ENCODE results near the gene ERVW-1.

DNA sequence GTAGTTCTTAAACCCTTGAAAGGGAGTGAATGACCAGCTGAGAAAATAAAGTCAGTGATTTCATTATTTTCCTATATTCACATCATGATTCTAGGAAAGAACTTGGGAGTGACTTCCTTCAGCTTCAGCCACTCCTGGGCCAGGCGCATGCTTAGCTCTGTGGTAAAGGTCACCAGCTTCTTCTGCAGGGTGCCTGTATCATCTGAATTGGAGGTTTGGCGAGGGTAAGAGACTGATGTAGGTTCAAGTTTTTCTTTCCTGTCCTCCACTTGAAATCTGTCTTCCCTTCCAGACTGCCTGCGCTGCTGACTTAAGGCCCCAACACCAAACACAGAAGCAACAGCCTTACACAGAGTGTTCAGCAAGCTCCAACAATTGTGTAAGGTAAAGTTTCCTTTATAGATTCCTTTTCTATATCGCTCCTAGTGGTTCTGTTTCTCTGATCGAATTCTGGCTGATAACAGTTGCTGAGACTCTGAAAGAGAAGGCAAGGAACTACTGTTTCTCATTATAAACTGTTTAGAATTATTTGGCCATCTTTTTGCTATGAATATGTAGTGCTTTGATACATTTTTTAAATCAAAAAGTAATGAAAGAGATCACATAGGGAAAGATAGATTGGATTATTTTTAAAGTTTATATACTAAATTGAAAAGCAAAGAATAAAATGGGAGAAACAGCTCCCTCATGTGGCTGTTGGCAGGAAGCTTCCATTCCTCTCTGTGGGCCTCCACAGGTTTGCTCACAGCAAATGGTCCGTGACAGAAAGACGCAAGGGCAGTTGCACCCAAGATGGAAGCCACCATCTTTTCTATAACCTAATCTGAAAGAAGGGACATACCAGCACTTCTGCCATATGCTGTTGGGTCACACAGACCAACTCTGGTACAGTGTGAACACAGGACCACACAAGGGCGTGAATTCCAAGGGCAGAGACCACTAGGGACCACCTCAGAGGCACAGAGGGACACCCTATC is 16.4 kb downstream of the ERVW-1 start:
- TF ChIP-seq, protein P1, sequence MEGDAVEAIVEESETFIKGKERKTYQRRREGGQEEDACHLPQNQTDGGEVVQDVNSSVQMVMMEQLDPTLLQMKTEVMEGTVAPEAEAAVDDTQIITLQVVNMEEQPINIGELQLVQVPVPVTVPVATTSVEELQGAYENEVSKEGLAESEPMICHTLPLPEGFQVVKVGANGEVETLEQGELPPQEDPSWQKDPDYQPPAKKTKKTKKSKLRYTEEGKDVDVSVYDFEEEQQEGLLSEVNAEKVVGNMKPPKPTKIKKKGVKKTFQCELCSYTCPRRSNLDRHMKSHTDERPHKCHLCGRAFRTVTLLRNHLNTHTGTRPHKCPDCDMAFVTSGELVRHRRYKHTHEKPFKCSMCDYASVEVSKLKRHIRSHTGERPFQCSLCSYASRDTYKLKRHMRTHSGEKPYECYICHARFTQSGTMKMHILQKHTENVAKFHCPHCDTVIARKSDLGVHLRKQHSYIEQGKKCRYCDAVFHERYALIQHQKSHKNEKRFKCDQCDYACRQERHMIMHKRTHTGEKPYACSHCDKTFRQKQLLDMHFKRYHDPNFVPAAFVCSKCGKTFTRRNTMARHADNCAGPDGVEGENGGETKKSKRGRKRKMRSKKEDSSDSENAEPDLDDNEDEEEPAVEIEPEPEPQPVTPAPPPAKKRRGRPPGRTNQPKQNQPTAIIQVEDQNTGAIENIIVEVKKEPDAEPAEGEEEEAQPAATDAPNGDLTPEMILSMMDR (conservative IDR thresholded peaks at IDR 0.05): peak; percentile 96
- no peak for TF ChIP-seq ZFX (IDR thresholded peaks at IDR 0.05)

Data from C4-2B (cell line).